Left renal pelvis (tissue), 4 donors: Measurements from ENCODE around the gene TBC1D12. TPM values are rescaled to one million over a fixed set of nuclear protein-coding genes. Genes with fewer than 3 reads are reported as not detected.

Source experiments
- DNase-seq, 4 donors: peaks; one replicate each; pipeline ENCODE4 v3.0.0-alpha.2; 2013; ENCODE audit warnings: low read depth in 4 of 4, low spot score in 3 of 4
- polyA plus RNA-seq, 4 donors: library from polyadenylated mRNA; unstranded; fragments of 120-200 nt; gene quantifications; one replicate each; pipeline ENCODE4 v1.2.1, GENCODE V29; 2013; ENCODE audit not compliant: insufficient read length in 4 of 4

The TBC1D12 gene
- polyA plus RNA-seq, 4 donors: 18.4 to 24.9 (median 21.6) TPM

GRCh38 chr10:94443047-94443446, 40.7 kb downstream of the TBC1D12 start:
- DNase-seq: no peak

DNA sequence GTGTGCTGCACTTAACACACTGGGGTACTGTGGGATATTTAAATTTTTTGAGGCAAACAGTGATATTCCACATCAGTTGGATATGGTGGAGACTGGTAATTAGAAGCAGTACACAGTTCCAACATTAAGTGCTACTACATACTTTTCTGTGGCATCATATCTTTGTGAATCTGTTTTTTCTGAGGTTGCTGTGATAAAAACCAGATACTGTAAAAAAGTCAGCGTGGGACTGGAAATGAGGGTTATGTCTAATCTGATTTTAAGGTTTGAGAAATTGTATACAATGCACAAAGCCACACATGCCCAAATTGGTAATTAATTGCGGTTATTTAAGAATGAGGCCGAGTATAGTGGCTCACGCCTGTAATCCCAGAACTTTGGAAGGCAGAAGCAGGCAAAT, 41.2 kb downstream of the TBC1D12 start:
- no peak for DNase-seq

- no peak for DNase-seq
Observed at GRCh38 chr10:94450782-94451181, 48.4 kb downstream of the TBC1D12 start.

- DNase-seq: no peak
Observed at GRCh38 chr10:94451883-94452519, 49.7 kb downstream of the TBC1D12 start.

DNA sequence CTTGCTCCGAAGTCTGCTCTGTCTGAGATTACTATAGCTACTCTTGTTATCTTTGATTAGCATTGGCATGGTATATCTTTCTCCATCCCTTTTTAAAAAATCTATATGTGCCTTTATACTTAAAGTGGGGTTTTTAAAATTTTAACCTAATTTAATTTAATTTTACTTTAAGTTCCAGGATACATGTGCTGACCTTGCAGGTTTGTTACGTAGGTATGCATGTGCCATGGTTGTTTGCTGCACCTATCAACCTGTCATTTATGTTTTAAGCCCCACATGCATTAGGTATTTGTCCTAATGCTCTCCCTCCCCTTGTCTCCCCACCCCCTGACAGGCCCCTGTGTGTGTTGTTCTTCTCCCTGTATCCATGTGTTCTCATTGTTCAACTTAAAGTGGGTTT, 54.6 kb downstream of the TBC1D12 start:
- DNase-seq: no peak

DNA sequence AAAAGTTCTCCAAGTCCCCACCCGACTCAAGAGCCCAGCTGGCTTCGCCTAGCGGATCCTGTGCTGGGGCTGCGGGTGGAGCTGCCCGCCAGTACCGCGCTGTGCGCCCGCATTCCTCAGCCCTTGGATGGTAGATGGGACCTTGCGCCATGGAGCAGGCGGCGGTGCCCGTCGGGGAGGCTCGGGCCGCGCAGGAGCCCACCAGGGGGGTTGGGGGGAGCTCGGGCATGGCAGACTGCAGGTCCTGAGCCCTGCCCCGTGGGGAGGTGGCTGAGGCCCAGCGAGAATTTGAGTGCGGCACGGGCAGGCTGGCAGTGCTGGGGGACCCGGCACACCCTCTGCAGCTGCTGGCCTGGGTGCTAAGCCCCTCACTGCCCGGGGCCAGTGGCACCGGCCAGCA, 57.0 kb downstream of the TBC1D12 start:
- DNase-seq: no peak

GRCh38 chr10:94461503-94461902, 59.2 kb downstream of the TBC1D12 start:
- DNase-seq: no peak

GRCh38 chr10:94462130-94462529, 59.8 kb downstream of the TBC1D12 start:
- no peak for DNase-seq

DNA sequence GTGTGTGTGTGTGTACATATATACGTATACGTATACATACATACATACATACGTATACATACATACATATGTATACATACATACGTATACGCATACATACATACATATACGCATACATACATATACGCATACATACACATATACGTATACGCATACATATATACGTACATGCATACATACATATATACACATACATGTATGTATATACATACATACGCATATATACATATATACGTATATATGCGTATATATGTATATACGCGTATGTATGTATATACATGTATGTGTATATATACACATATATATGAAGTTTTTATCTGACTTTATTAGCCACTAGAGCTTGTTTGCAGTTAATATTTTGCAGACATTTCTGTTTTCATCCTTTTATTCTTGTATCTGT, 63.3 kb downstream of the TBC1D12 start:
- no peak for DNase-seq

DNA sequence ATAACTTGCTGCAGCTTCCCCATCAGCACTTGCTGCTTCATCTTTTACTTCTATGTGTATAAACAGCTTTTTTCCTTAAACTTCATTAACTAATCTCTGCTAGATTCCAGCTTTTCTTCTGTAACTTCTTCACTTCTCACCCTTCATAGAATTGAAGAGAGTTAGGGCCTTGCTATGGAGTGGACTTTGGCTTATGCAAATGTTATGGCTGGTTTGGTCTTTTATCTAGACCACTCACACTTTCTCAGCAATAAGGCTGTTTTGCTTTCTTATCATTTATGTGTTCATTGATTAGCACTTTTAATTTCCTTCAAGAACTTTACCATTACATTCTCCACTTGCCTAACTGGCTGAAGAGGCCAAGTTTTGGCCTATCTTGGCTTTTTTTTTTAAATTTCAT, 79.1 kb downstream of the TBC1D12 start:
- no peak for DNase-seq

GRCh38 chr10:94483970-94484369, 81.6 kb downstream of the TBC1D12 start:
- no peak for DNase-seq

GRCh38 chr10:94485094-94485493, 82.8 kb downstream of the TBC1D12 start:
- DNase-seq: no peak

- DNase-seq: no peak
Observed at GRCh38 chr10:94487575-94487974, 85.2 kb downstream of the TBC1D12 start.

- DNase-seq: no peak
Observed at GRCh38 chr10:94489107-94489506, 86.8 kb downstream of the TBC1D12 start.

DNA sequence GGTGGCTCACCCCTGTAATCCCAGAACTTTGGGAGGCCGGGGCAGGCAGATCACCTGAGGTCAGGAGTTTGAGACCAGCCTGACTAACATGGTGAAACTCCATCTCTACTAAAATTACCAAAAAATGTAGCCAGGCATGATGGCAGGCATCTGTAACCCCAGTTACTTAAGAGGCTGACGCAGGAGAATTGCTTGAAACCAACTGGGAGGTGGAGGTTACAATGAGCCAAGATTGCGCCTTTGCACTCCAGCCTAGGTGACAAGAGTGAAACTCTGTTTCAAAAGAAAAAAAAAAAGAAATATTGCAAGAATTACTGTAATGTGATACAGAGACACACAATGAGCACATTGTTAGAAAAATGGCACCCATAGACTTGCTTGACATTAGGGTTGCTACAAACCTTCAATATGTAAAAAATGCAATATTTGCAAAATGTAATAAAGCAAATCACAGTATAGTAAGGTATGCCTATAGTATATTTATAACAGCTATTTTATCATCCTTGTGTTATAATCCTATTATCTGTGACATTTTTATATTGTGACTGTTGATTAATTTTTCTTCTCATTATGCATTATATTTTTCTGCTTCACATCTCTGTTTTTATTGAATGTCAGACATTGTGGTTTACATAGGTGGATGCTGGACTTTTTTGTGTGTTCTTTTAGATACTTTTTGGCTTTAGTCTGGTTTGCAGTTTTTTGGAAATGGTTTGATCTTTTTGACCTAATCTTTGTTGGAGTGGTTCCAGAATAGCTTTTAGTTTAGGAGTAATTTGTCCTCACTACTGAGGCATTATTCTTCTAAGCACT, 87.8 kb downstream of the TBC1D12 start:
- DNase-seq: no peak

DNA sequence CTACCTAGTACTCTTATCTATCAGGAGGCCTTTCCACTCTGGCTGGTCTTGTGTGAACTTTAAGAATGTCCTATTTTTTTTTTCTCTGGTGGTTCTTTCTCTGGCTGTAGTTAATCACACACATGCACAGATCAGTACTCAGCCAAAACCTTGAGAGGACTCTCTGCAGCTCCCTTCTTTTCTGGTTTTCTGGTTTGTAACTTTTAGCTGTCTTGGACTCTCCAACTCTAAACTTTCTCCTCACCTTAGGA, 88.4 kb downstream of the TBC1D12 start:
- no peak for DNase-seq

DNA sequence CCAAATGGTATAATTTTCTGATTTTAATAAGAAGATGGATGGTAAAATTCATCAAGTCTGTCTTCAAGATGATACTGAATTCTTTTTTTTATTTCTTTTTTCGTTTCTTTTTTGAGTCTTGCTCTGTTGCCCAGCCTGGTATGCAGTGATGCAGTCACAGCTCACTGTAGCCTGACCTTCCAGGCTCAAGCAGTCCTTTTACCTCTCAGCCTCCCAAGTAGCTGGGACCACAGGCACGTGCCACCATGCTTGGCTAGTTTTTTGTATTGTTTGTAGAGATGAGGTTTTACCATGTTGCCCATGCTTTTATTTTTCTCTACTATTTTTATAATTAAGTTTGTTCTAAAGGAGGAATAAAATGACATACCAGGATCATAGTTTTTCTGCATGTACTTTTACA, 91.1 kb downstream of the TBC1D12 start:
- no peak for DNase-seq

GRCh38 chr10:94496010-94496409, 93.7 kb downstream of the TBC1D12 start:
- DNase-seq: no peak

- DNase-seq: no peak
Observed at GRCh38 chr10:94496646-94497045, 94.3 kb downstream of the TBC1D12 start.

DNA sequence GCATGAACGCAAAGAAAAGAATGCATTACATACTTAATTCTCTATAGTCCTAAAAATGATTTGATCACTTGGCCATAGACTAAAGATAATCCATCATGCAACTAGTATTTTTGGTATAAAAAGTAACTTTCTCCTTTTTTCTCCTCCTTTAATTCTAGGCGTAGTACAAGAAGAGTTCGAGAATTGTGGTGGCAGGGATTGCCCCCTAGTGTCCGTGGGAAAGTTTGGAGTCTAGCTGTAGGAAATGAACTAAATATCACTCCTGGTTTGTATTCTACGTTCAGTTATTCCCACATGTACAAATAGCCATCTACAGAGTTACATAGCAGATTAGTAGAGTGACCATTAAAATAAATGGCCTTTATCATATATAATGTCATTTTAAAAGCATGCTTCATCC, 97.7 kb downstream of the TBC1D12 start:
- DNase-seq: no peak

GRCh38 chr10:94521276-94522250, 119.2 kb downstream of the TBC1D12 start:
- no peak for DNase-seq
